ENCODE data around the gene SIGLEC10. TPM values are rescaled to one million over a fixed set of nuclear protein-coding genes. Genes with fewer than 3 reads are reported as not detected.

Gene SIGLEC10
- total RNA-seq, 1 donor from 2014 or later, result not detected

DNA sequence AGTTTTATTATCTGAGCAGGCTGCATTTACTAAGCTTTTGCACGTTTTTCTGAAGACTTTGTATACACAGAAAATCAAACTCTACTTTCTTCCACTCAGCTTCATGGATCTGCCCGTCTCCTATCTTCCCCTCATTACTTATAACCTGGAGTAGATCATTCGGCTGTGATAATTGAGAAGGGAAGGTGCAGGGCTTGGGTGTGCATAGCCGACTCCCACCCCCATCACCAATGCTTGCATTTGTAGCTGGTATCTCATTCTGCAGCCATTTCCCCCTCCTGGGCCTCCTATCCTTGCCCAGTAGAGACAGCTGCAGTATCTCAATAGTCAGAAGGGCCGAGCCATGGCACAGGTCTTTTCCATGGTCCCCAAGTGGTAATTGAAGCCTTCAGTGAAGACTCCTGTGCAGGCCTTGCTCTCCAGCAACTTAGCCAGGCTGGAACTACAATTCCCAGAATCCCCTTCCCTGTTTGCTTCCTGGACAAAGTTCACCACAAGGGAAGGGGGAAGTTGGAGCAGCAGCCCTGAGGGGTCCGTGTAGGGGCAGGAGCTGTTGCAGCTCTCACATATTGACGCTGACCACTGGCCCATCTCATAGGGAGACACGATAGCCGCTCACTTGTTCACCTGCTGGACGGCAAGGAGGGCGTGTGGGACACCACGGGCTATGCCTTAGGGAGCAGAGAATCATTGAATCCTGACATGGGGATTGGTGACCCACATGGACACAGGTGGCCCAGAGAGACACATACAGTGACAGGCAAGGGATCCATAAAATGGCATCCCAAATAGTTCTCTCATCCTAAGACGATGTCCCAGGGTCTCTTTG is 42.9 kb upstream of the SIGLEC10 start:
- no peaks in the 10 kb centered on the region for H3K36me3 Mint-ChIP-seq
- H3K27ac Mint-ChIP-seq, result no peak overlapping the region
- TF ChIP-seq, protein P1, sequence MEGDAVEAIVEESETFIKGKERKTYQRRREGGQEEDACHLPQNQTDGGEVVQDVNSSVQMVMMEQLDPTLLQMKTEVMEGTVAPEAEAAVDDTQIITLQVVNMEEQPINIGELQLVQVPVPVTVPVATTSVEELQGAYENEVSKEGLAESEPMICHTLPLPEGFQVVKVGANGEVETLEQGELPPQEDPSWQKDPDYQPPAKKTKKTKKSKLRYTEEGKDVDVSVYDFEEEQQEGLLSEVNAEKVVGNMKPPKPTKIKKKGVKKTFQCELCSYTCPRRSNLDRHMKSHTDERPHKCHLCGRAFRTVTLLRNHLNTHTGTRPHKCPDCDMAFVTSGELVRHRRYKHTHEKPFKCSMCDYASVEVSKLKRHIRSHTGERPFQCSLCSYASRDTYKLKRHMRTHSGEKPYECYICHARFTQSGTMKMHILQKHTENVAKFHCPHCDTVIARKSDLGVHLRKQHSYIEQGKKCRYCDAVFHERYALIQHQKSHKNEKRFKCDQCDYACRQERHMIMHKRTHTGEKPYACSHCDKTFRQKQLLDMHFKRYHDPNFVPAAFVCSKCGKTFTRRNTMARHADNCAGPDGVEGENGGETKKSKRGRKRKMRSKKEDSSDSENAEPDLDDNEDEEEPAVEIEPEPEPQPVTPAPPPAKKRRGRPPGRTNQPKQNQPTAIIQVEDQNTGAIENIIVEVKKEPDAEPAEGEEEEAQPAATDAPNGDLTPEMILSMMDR (conservative IDR thresholded peaks at IDR 0.05), result no peak
- peak overlapping the region; percentile 72 for H3K4me3 Mint-ChIP-seq
- no peaks in the 10 kb centered on the region for H3K9me3 Mint-ChIP-seq
- peak; percentile 49 for DNase-seq (ENCODE audit: extremely low spot score, unreplicated experiment)
- no peaks in the 10 kb centered on the region for H3K4me1 Mint-ChIP-seq (ENCODE audit: unreplicated experiment)
- peaks cover 36% of the 10 kb centered on the region for H3K27me3 Mint-ChIP-seq

DNA sequence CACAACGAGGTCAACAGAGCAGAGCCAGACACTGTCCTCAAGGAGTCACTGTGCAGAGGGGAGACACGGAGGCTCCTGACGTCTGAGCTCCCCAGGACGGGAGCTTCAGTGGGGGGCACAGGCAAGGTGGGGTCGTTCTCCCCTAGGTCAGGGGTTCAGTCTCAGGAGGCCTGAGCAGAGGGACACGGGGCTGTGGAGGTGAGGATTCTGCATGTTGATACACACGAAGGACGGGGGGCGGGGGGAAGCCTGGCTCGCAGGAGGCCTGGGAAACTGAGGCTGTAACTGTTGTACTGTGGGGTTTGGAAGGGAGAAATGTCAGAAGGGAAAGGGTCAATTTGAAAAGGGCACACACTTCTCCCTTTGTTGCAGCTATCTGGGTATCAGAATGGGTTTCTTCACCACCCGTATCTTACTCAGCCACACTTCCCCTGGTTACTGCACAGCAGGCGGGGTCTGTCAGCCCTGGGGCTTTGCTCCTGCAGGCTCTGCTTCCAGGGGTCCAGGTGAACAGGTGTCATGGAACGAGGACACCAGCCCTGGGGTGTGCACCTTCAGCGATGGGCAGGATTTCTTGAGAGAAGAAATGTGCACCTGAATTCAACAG is 41.6 kb upstream of the SIGLEC10 start:
- Mint-ChIP-seq H3K9me3 (no peaks in the 10 kb centered on the region), H3K4me1 (ENCODE audit: unreplicated experiment) (no peaks in the 10 kb centered on the region), H3K27ac (no peak overlapping the region), H3K4me3 (no peak overlapping the region), H3K36me3 (no peaks in the 10 kb centered on the region), H3K27me3 (peaks cover 28% of the 10 kb centered on the region)
- DNase-seq (ENCODE audit: extremely low spot score, unreplicated experiment), result peak; percentile 53
- TF ChIP-seq, protein P1 (conservative IDR thresholded peaks at IDR 0.05), result no peak

DNA sequence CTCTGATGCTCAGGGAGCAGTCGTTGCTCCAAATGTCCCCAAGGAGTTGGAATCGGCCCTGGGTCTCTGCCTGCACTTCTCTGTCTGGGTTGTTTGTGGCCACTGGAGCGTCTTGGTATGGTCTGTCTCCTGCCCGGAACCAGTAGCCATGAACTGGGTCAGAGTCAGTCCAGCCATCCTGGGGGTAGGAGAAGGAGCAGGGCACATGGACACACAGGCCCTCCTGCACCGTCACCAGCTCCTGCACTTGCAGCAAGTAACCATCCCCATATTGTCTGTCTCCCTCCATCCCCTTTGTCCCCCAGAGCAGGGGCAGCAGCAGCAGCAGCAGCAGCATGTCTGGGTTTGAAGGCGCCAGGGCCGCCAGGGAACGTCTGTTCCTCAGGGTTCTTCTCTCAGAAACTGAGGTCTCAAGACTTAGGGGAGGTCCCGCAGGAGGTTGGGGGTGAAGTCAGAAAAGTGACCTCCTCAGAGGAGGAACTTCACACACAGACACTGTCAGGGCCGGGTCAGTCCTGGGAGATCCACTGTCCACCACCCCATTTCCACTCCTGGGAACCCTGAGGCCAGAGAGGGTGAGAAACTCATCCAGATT is 40.7 kb upstream of the SIGLEC10 start, which contains the start of gene SIGLEC8:
Gene SIGLEC8 (minus strand): TSS at position 404 of the 595 bp plus-strand sequence. CDS start 67 bp downstream, at position 337.
- Mint-ChIP-seq H3K4me3 (no peak within 1 kb of the TSS), H3K36me3 (no peaks in the 10 kb centered on the region), H3K27me3 (peaks cover 27% of the 10 kb centered on the region), H3K4me1 (ENCODE audit: unreplicated experiment) (no peaks in the 10 kb centered on the region), H3K27ac (no peak within 1 kb of the TSS), H3K9me3 (no peaks in the 10 kb centered on the region)
- DNase-seq (ENCODE audit: extremely low spot score, unreplicated experiment), result peak; percentile 43
- TF ChIP-seq, protein P1 (conservative IDR thresholded peaks at IDR 0.05), result no peak

DNA sequence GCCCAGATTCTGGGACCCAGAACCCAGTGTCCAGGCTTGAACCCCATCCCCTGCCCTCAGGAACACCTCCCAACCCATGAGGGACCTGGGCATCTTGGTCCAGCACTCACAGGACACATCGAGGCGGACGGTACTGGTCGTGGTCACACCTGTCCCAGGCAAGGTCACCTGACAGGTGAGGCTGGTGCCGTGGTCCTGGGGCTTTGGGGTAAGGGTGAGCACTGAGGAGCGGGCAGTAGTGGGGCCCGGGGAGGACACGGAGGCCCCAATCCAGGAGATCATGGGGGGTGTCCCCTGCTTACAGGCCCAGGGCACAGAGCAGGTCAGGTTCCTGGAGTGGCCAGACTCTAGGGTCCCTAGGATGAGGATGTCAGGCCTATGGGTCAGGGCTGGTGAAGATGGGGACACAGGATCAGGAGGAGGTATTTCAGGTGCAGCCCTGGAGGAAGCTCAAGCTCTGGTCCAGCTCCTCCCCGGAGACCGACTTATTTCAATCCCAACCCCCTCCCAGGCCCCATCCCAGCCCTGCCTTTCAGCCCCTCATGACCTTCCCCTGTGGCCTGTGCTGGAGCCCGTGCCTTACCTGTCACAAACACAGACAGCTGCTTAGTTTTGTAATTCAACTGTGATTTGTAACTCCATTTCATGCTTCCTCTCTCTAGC is 40.0 kb upstream of the SIGLEC10 start:
- Mint-ChIP-seq H3K27me3 (peaks cover 22% of the 10 kb centered on the region), H3K36me3 (no peaks in the 10 kb centered on the region), H3K4me3 (no peak overlapping the region), H3K9me3 (no peaks in the 10 kb centered on the region), H3K4me1 (ENCODE audit: unreplicated experiment) (no peaks in the 10 kb centered on the region), H3K27ac (no peak overlapping the region)
- TF ChIP-seq, protein P1 (conservative IDR thresholded peaks at IDR 0.05), result no peak
- DNase-seq (ENCODE audit: extremely low spot score, unreplicated experiment), result peak; percentile 62

DNA sequence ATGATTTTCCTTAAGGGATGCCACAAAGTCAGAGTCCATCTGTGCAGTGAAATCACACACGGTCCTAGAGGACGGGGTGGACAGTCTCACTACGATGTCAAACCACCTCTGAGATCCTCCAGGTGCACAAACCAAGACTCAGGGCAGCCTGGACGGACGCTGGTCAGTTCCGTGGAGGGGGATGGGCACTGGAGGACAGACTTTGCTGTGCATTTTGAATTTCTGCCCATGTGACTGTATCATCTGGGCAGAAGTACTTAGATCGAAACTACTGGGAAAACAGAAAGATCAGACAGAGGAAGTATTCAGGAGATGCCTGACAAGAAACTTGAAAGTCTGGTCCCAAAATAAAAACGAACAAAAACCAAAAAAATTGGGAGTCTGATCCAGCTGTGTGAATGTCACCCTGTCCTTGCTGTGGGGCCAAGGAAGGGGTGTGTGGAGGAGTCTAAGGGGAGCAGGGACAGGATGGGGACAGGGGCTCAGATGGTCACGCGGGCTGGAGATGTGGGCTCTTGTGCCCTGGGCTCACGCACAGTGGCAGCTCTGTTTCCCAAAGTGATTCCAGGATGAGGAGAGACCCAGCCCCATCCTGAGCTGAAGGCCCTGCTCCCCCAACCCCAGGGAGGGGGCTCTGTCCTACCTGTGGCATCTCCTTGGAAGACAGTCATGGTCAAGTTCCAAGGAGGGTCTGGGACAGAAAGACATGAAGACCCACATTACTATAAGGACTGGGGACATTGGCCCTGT is 39.3 kb upstream of the SIGLEC10 start:
- no peak overlapping the region for H3K27ac Mint-ChIP-seq
- DNase-seq (ENCODE audit: extremely low spot score, unreplicated experiment), result peak; percentile 34
- TF ChIP-seq, protein P1 (conservative IDR thresholded peaks at IDR 0.05), result no peak
- no peaks in the 10 kb centered on the region for H3K9me3 Mint-ChIP-seq
- H3K27me3 Mint-ChIP-seq, result peaks cover 19% of the 10 kb centered on the region
- H3K4me3 Mint-ChIP-seq, result no peak overlapping the region
- no peaks in the 10 kb centered on the region for H3K36me3 Mint-ChIP-seq
- H3K4me1 Mint-ChIP-seq (ENCODE audit: unreplicated experiment), result no peaks in the 10 kb centered on the region

All from type B pancreatic cell (in vitro differentiated cells).